Neural progenitor cell (in vitro differentiated cells): ENCODE measurements around the gene PTPA. TPM values are rescaled to one million over a fixed set of nuclear protein-coding genes. Genes with fewer than 3 reads are reported as not detected.

ENCODE experiments used
- DNase-seq: peaks from one replicate; pipeline ENCODE4 v3.0.0-alpha.2; 2016; ENCODE audit warnings: low spot score
- H2AFZ ChIP-seq: fragments of 200-600 bp; sonication (generic); replicated peaks from 2 replicates; pipeline ENCODE4 v1.6.1; 2016; ENCODE audit warnings: antibody characterized with exemption
- H3F3A ChIP-seq: fragments of 200-600 bp; sonication (generic); 2 replicates; pipeline ENCODE4 v1.6.1; 2016; ENCODE audit warnings: antibody characterized with exemption, low read depth
- H3K27ac ChIP-seq: fragments of 200-600 bp; sonication (generic); 2 replicates; pipeline ENCODE4 v1.5.1; 2016; ENCODE audit warnings: mild to moderate bottlenecking
- H3K27me3 ChIP-seq: fragments of 200-600 bp; sonication (generic); 2 replicates; pipeline ENCODE4 v1.6.1; 2016; ENCODE audit warnings: mild to moderate bottlenecking, moderate library complexity
- H3K36me3 ChIP-seq: fragments of 200-600 bp; sonication (generic); 2 replicates; pipeline ENCODE4 v1.5.1; 2016
- H3K4me1 ChIP-seq: fragments of 200-600 bp; sonication (generic); 2 replicates; pipeline ENCODE4 v1.6.1; 2016; ENCODE audit warnings: mixed run types
- H3K4me2 ChIP-seq: fragments of 200-600 bp; sonication (generic); 2 replicates; pipeline ENCODE4 v1.6.1; 2016
- H3K4me3 ChIP-seq: fragments of 200-600 bp; sonication (generic); 2 replicates; pipeline ENCODE4 v1.5.1; 2016
- H3K79me2 ChIP-seq: fragments of 200-600 bp; sonication (generic); 2 replicates; pipeline ENCODE4 v1.6.1; 2016; ENCODE audit warnings: low read depth
- H3K9ac ChIP-seq: fragments of 200-600 bp; sonication (generic); 2 replicates; pipeline ENCODE4 v1.6.1; 2016
- H3K9me3 ChIP-seq: fragments of 200-600 bp; sonication (generic); 2 replicates; pipeline ENCODE4 v1.5.1; 2016; ENCODE audit warnings: low read depth
- H4K20me1 ChIP-seq: fragments of 200-600 bp; sonication (generic); 2 replicates; pipeline ENCODE4 v1.6.1; 2016; ENCODE audit warnings: low read depth
- H3K27ac Mint-ChIP-seq: 3 replicates; pipeline ENCODE4 v1.8.0; 2021; ENCODE audit warnings: mixed read lengths
- H3K27me3 Mint-ChIP-seq: 2 replicates; pipeline ENCODE4 v1.8.0; 2022; ENCODE audit warnings: low read depth, mild to moderate bottlenecking, inconsistent platforms, moderate library complexity, mixed read lengths; ENCODE audit not compliant: insufficient read depth
- H3K36me3 Mint-ChIP-seq: 3 replicates; pipeline ENCODE4 v1.8.0; 2021; ENCODE audit warnings: mixed read lengths
- H3K4me1 Mint-ChIP-seq: 3 replicates; pipeline ENCODE4 v1.8.0; 2021; ENCODE audit warnings: mixed read lengths
- H3K4me3 Mint-ChIP-seq: 3 replicates; pipeline ENCODE4 v1.8.0; 2021; ENCODE audit warnings: mild to moderate bottlenecking, moderate library complexity, mixed read lengths
- H3K9me3 Mint-ChIP-seq: 3 replicates; pipeline ENCODE4 v1.8.0; 2020; ENCODE audit warnings: mixed read lengths
- EZH2 ChIP-seq: fragments of 200-600 bp; sonication (generic); IDR thresholded peaks from 2 replicates; pipeline ENCODE4 v1.6.1; 2017; ENCODE audit warnings: antibody characterized with exemption, mild to moderate bottlenecking, moderate library complexity
- EZH2phosphoT487 ChIP-seq: fragments of 200-600 bp; sonication (generic); IDR thresholded peaks from 2 replicates; pipeline ENCODE4 v1.6.1; 2017; ENCODE audit warnings: antibody characterized with exemption
- total RNA-seq: library from RNA; depleted of rRNA; stranded (reverse); fragments of >200 nt; gene quantifications from 2 replicates; pipeline ENCODE4 v1.2.3, GENCODE V29; 2015; ENCODE audit warnings: low replicate concordance
- TF ChIP-seq, protein P1 (sequence below): fragments of 200-600 bp; sonication (generic); IDR thresholded peaks from 2 replicates; pipeline ENCODE4 v1.5.1; 2017; ENCODE audit warnings: antibody characterized with exemption, mild to moderate bottlenecking

The PTPA gene
- total RNA-seq, 1 donor from 2014 or later, result 82.4 TPM

DNA sequence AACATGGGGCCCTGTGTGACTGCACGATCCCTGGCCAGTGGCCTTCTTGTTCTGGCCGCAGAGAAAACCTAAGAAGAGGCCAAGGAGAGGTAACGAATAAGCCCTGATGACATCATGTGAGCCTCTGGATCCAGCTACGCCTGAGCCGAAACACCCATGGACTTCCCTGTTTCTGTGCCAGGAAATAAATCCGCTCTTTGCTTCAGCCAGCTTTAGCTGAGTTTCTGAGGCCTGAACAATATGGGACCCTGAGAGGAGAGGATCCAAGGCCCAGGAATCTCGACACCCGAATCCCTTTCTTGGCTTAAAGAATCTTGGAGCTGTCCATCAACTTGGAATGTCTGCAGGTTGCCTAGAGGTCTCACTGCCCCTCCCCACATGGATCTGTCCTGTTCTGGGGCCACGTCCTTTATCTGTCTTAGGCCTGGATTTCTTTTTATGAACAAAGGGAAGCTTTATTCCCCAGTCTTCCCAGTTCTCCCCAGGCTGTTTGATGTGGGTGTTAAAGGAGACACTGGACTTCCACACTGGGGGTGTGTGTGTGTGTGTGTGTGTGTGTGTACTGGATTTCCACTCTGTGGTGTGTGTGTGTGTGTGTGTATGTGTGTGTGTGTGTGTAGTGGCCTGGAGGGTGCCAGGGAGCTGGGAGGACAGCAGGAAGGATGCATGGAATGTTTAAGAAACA is 53.2 kb downstream of the PTPA start:
- H3K36me3 ChIP-seq, result no peaks in the 10 kb centered on the region
- no peaks in the 10 kb centered on the region for H3K27me3 ChIP-seq
- no peak overlapping the region for H2AFZ ChIP-seq
- H3K27ac ChIP-seq, result peak overlapping the region; percentile 51
- Mint-ChIP-seq H3K4me1 (peaks cover 35% of the 10 kb centered on the region), H3K36me3 (peaks cover 11% of the 10 kb centered on the region), H3K4me3 (no peak overlapping the region), H3K27ac (peak overlapping the region; percentile 68), H3K27me3 (peaks cover 4% of the 10 kb centered on the region), H3K9me3 (peaks cover 3% of the 10 kb centered on the region)
- H3F3A ChIP-seq, result peaks cover 13% of the 10 kb centered on the region
- H3K79me2 ChIP-seq, result no peaks in the 10 kb centered on the region
- DNase-seq, result peak; percentile 57
- H3K9me3 ChIP-seq, result no peaks in the 10 kb centered on the region
- peaks cover 11% of the 10 kb centered on the region for H3K4me1 ChIP-seq
- H3K4me2 ChIP-seq, result no peak overlapping the region
- no peak overlapping the region for H3K4me3 ChIP-seq
- H4K20me1 ChIP-seq, result no peaks in the 10 kb centered on the region
- TF ChIP-seq EZH2 (no peak), EZH2phosphoT487 (no peak)
- TF ChIP-seq, protein P1, sequence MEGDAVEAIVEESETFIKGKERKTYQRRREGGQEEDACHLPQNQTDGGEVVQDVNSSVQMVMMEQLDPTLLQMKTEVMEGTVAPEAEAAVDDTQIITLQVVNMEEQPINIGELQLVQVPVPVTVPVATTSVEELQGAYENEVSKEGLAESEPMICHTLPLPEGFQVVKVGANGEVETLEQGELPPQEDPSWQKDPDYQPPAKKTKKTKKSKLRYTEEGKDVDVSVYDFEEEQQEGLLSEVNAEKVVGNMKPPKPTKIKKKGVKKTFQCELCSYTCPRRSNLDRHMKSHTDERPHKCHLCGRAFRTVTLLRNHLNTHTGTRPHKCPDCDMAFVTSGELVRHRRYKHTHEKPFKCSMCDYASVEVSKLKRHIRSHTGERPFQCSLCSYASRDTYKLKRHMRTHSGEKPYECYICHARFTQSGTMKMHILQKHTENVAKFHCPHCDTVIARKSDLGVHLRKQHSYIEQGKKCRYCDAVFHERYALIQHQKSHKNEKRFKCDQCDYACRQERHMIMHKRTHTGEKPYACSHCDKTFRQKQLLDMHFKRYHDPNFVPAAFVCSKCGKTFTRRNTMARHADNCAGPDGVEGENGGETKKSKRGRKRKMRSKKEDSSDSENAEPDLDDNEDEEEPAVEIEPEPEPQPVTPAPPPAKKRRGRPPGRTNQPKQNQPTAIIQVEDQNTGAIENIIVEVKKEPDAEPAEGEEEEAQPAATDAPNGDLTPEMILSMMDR, result no peak
- H3K9ac ChIP-seq, result no peak overlapping the region

- Histone ChIP-seq H4K20me1 (no peaks in the 10 kb centered on the region), H3K4me1 (peaks cover 11% of the 10 kb centered on the region), H3K4me2 (no peak overlapping the region), H3K36me3 (no peaks in the 10 kb centered on the region), H3K9ac (no peak overlapping the region), H3K4me3 (no peak overlapping the region), H3K27ac (no peak overlapping the region), H3K79me2 (no peaks in the 10 kb centered on the region), H3K9me3 (no peaks in the 10 kb centered on the region), H2AFZ (no peak overlapping the region), H3F3A (peaks cover 13% of the 10 kb centered on the region), H3K27me3 (no peaks in the 10 kb centered on the region)
- H3K9me3 Mint-ChIP-seq, result peaks cover 3% of the 10 kb centered on the region
- TF ChIP-seq EZH2phosphoT487 (no peak), EZH2 (no peak)
- TF ChIP-seq, protein P1, result no peak
- H3K27me3 Mint-ChIP-seq, result peaks cover 4% of the 10 kb centered on the region
- no peak overlapping the region for H3K4me3 Mint-ChIP-seq
- DNase-seq, result no peak
- no peak overlapping the region for H3K27ac Mint-ChIP-seq
- H3K4me1 Mint-ChIP-seq, result peaks cover 35% of the 10 kb centered on the region
- peaks cover 11% of the 10 kb centered on the region for H3K36me3 Mint-ChIP-seq
Measured at GRCh38 chr9:129165198-129165597, 54.0 kb downstream of the PTPA start.

- DNase-seq, result no peak
Measured at GRCh38 chr9:129166623-129167557, 55.7 kb downstream of the PTPA start.

More at GRCh38 chr9:129166623-129167557, 55.7 kb downstream of the PTPA start:
- TF ChIP-seq EZH2, result no peak
- TF ChIP-seq, protein P1, result no peak
- no peak for TF ChIP-seq EZH2phosphoT487
- H3K9ac ChIP-seq, result no peak overlapping the region
- H3K9me3 ChIP-seq, result no peaks in the 10 kb centered on the region
- Mint-ChIP-seq H3K4me1 (peaks cover 45% of the 10 kb centered on the region), H3K36me3 (peaks cover 4% of the 10 kb centered on the region), H3K27me3 (peaks cover 3% of the 10 kb centered on the region), H3K27ac (no peak overlapping the region), H3K4me3 (no peak overlapping the region), H3K9me3 (peaks cover 3% of the 10 kb centered on the region)
- peaks cover 11% of the 10 kb centered on the region for H3K4me1 ChIP-seq
- H4K20me1 ChIP-seq, result no peaks in the 10 kb centered on the region
- peaks cover 13% of the 10 kb centered on the region for H3F3A ChIP-seq
- no peaks in the 10 kb centered on the region for H3K79me2 ChIP-seq
- no peak overlapping the region for H3K4me3 ChIP-seq
- H3K27me3 ChIP-seq, result no peaks in the 10 kb centered on the region
- peak overlapping the region; percentile 25 for H3K4me2 ChIP-seq
- no peak overlapping the region for H2AFZ ChIP-seq
- H3K36me3 ChIP-seq, result no peaks in the 10 kb centered on the region
- no peak overlapping the region for H3K27ac ChIP-seq
